Vagina (tissue), 2 donors: ENCODE data around the gene HSD17B14. TPM values are rescaled to one million over a fixed set of nuclear protein-coding genes. Genes with fewer than 3 reads are reported as not detected.

Experiments
- DNase-seq, 2 donors: peaks; one replicate each; pipeline ENCODE4 v3.0.0-alpha.2; 2017; ENCODE audit errors: extremely low spot score in 2 of 2
- H3K27ac ChIP-seq: fragments of 200-600 bp; sonication (generic); one replicate; pipeline ENCODE4 v1.5.1; 2019
- H3K27me3 ChIP-seq: fragments of 200-600 bp; sonication (generic); one replicate; pipeline ENCODE4 v1.5.1; 2019
- H3K36me3 ChIP-seq, 2 donors: fragments of 200-600 bp; sonication (generic); one replicate each; pipeline ENCODE4 v1.5.1; 2017 to 2019
- H3K4me1 ChIP-seq: fragments of 200-600 bp; sonication (generic); one replicate; pipeline ENCODE4 v1.5.1; 2019
- H3K4me3 ChIP-seq, 2 donors: fragments of 200-600 bp; sonication (generic); 1 replicate in 1 of 2; 2 replicates in 1 of 2; pipeline ENCODE4 v1.5.1; 2016 to 2019
- H3K9me3 ChIP-seq: fragments of 200-600 bp; sonication (generic); one replicate; pipeline ENCODE4 v1.5.1; 2019
- CTCF ChIP-seq, 3 experiments: fragments of 450-650 bp in 2 of 3; fragments of 200-600 bp in 1 of 3; sonication (generic) in 1 of 3; IDR thresholded peaks; one replicate each; pipeline ENCODE4 v1.5.1; 2017 to 2019; ENCODE audit warnings: antibody characterized with exemption in 3 of 3, mild to moderate bottlenecking in 2 of 3, moderate library complexity in 2 of 3
- POLR2A ChIP-seq, 2 donors: fragments of 450-650 bp; IDR thresholded peaks; one replicate each; pipeline ENCODE4 v1.6.1; 2017; ENCODE audit warnings: antibody characterized with exemption in 2 of 2, mild to moderate bottlenecking in 2 of 2, moderate library complexity in 2 of 2
- POLR2AphosphoS5 ChIP-seq, 2 donors: sonication (generic); formaldehyde crosslinking; IDR thresholded peaks; one replicate each; pipeline ENCODE4 v1.9.0; 2017; ENCODE audit warnings: antibody characterized with exemption in 2 of 2, mild to moderate bottlenecking in 2 of 2, low read depth in 1 of 2; ENCODE audit not compliant: insufficient read depth in 1 of 2
- intact Hi-C: fragments of 100-400 bp; cut with DNase I; formaldehyde crosslinking; loops from one replicate; pipeline ENCODE4 v1.15.1; 2023
- total RNA-seq: library from RNA; depleted of rRNA; stranded (reverse); fragments of >200 nt; gene quantifications from one replicate; pipeline ENCODE4 v1.2.3, GENCODE V29; 2016

HSD17B14 gene
- total RNA-seq, 1 donor from 2014 or later, result 19.2 TPM

DNA sequence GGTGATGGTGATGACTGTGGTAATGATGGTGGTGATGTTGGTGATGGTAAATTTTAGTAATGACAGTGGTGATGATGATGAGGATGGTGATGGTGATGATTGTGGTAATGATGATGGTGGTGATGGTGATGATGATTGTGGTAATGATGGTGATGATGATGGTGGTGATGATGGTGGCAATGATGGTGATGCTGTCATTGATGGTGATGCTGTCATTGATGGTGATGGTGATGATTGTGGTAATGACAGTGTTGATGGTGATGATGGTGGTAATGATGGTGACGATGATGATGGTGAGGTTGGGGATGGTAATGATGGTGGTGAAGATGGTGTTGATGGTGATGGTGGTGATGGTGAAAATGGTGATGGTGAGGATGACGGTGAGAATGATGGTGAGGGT, 13.8 kb downstream of the HSD17B14 start:
- DNase-seq, result no peak
- H3K9me3 ChIP-seq, result no peaks in the 10 kb centered on the region
- no peaks in the 10 kb centered on the region for H3K27me3 ChIP-seq
- intact Hi-C loops, result no loop called here
- H3K27ac ChIP-seq, result no peak overlapping the region
- no peak overlapping the region for H3K4me3 ChIP-seq
- H3K36me3 ChIP-seq, result no peaks in the 10 kb centered on the region
- peaks cover 16% of the 10 kb centered on the region for H3K4me1 ChIP-seq
- TF ChIP-seq CTCF (IDR thresholded peaks at IDR 0.05) (no peak), POLR2A (IDR thresholded peaks at IDR 0.05) (no peak)

DNA sequence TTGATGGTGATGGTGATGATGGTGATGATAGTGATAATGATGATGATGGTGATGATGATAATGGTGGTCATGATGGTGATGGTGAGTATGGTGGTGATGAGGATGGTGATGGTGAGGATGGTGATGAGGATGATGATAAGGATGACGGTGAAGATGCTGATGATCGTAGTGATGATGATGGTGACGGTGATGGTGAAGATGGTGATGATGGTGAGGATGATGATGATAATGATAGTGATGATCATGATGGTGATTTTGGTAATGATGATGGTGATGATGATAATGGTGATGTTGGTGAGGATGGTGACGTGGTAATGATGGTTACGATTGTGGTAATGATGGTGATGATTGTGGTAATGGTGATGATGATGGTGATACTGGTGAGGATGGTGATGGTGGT, 14.7 kb downstream of the HSD17B14 start:
- Histone ChIP-seq H3K27ac (no peak overlapping the region), H3K9me3 (no peaks in the 10 kb centered on the region), H3K27me3 (no peaks in the 10 kb centered on the region), H3K36me3 (no peaks in the 10 kb centered on the region), H3K4me3 (no peak overlapping the region), H3K4me1 (peaks cover 16% of the 10 kb centered on the region)
- no peak for DNase-seq
- TF ChIP-seq POLR2AphosphoS5 (IDR thresholded peaks at IDR 0.05; ENCODE audit: insufficient read depth in 1 of 2, low read depth in 1 of 2), result no peak
- no peak for TF ChIP-seq POLR2A (IDR thresholded peaks at IDR 0.05)
- no peak for TF ChIP-seq CTCF (IDR thresholded peaks at IDR 0.05)
- intact Hi-C loops, result no loop called here

- intact Hi-C loops, result no loop called here
- peak in 1 of 2 donors; percentile 97 for DNase-seq
- TF ChIP-seq CTCF (IDR thresholded peaks at IDR 0.05) (no peak), POLR2A (IDR thresholded peaks at IDR 0.05) (no peak), POLR2AphosphoS5 (IDR thresholded peaks at IDR 0.05; ENCODE audit: insufficient read depth in 1 of 2, low read depth in 1 of 2) (peak; percentile 90 to 96)
- no peaks in the 10 kb centered on the region for H3K9me3 ChIP-seq
- H3K36me3 ChIP-seq, result no peaks in the 10 kb centered on the region
- no peaks in the 10 kb centered on the region for H3K27me3 ChIP-seq
- H3K27ac ChIP-seq, result peak overlapping the region; percentile 72
- H3K4me3 ChIP-seq, result no peak overlapping the region
- peaks cover 16% of the 10 kb centered on the region for H3K4me1 ChIP-seq
Measured at GRCh38 chr19:48819366-48819816, 16.9 kb downstream of the HSD17B14 start.

DNA sequence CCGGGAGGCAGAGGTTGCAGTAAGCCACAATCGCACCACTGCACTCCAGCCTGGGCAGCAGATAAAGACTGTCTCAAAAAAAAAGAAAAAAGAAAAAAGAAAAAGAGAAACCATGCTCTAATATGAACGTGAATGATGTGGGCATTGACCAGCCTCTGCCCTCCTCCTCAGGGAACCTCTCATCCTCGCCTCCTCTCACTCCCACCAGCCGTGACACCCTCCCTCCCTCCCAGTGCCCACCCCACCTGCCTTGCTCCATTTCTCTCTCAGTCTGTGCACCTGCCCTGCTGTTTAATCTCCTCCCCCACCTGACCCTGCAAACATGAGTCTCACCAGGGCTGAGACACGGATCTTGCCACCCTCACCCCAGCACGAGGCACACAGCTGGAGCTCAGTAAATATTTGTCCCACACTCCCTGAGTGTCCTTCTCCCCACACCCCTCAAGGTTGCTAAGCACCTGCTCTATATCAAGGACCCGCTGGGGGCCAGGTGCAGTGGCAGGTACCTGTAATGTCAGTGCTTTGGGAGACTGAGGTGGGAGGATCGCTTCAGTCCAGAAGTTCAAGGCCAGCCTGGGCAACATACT, 18.0 kb downstream of the HSD17B14 start:
- H3K27ac ChIP-seq, result peak overlapping the region; percentile 72
- TF ChIP-seq POLR2AphosphoS5 (IDR thresholded peaks at IDR 0.05; ENCODE audit: insufficient read depth in 1 of 2, low read depth in 1 of 2), result no peak
- TF ChIP-seq POLR2A (IDR thresholded peaks at IDR 0.05), result no peak
- TF ChIP-seq CTCF (IDR thresholded peaks at IDR 0.05), result no peak

DNA sequence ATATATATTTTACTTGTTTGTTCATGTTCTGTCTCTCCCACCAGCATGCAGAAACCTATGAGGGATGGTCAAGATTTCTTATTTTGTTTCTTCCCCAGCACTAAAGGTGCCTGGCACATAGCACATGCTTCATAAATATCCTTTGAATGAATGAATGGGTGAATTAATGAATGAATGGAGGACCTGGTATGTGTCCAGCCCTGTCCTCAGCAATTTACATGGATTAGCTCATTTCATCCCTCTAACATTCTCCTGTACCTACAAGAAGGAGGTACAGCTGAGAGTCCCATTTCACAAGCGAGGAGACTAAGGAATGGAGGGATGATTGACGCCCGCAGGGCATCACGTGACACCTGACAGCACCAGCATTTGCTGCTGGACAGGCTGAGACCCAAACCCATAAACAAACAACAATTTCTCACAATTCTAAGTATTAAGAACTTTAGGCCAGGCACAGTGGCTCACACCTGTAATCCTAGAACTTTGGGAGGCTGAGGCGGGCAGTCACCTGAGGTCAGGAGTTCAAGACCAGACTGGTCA, 18.6 kb downstream of the HSD17B14 start:
- Histone ChIP-seq H3K27ac (no peak overlapping the region), H3K4me3 (no peak overlapping the region), H3K4me1 (peaks cover 19% of the 10 kb centered on the region), H3K27me3 (no peaks in the 10 kb centered on the region), H3K9me3 (no peaks in the 10 kb centered on the region), H3K36me3 (no peaks in the 10 kb centered on the region)
- no peak for TF ChIP-seq POLR2AphosphoS5 (IDR thresholded peaks at IDR 0.05; ENCODE audit: insufficient read depth in 1 of 2, low read depth in 1 of 2)
- TF ChIP-seq CTCF (IDR thresholded peaks at IDR 0.05), result no peak
- TF ChIP-seq POLR2A (IDR thresholded peaks at IDR 0.05), result no peak
- no peak for DNase-seq
- intact Hi-C loops, result no loop called here

More for the DNA sequence above, 18.0 kb downstream of the HSD17B14 start:
- Histone ChIP-seq H3K4me3 (no peak overlapping the region), H3K27me3 (no peaks in the 10 kb centered on the region), H3K9me3 (no peaks in the 10 kb centered on the region), H3K4me1 (peaks cover 16% of the 10 kb centered on the region), H3K36me3 (no peaks in the 10 kb centered on the region)
- no peak for DNase-seq
- intact Hi-C loops, result no loop called here
